Stimulated activated CD4-positive, alpha-beta T cell treated with anti-CD3 and anti-CD28 coated beads, TNF-alpha, amount 100 ng/mL, for 4 hours (primary cell): ENCODE data around the gene CNOT1.

Experiments used
- DNase-seq, 3 experiments: peaks; one replicate each; pipeline ENCODE4 v3.0.0-alpha.2; 2020; ENCODE audit warnings: low read depth in 3 of 3

The CNOT1 gene

GRCh38 chr16:58487566-58488351 lies 141.9 kb downstream of the CNOT1 start:
- DNase-seq: peak; percentile 41 to 54 (median 52)

DNA sequence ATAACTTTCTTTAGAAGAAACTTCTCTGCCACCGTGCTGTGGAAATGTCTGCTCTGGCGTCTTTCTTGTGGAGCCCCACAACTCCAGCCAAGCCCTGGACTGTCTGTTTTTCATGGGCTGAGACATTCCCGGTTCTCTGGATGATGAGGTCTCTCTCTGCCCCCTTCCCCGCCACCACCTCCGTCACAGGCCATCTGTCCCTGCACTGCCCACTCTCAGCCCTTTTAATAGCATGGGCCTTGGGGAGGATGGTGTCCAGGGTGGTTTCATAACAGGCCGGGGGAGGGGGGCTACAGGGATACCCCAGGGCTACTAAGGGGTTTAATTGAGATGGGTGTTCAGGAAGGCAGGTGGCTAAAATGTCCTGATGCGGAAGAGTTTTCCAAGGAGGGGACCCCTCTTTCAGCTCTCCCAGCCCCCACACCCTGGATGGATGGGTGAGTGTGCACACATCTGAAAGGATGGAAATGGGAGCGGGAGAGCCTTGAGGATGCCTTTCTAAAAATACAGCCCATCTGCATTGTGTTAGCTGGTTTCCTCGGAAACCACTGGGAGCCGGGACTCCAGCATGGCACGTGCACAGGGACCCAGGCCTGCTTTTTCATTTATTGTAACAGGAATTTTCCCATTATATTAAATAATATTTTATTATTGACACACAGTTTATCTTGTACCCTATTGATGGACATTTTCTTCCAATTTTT lies 144.3 kb downstream of the CNOT1 start:
- DNase-seq: no peak

GRCh38 chr16:58481931-58482330 lies 147.7 kb downstream of the CNOT1 start:
- no peak for DNase-seq

- DNase-seq: no peak
Observed at GRCh38 chr16:58481226-58481869, 148.3 kb downstream of the CNOT1 start.

- DNase-seq: no peak
Observed at GRCh38 chr16:58478427-58478826, 151.2 kb downstream of the CNOT1 start.

DNA sequence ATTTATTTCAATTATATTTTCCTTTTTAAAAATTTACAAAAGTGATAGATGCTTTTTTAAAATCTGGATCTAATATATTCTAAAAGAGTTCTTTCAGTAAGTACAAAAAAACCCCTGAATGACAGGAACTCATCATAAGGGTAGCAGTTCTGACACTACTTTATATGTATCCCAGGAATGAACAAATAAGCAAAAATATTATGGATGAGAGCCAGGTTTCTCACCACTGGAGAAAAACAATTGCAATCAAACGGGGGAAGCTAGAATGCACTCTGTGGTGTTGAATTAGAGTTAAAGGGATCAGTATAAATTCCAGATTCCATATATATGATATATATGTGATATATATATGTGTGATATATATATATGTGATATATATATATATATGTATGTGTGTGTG lies 152.8 kb downstream of the CNOT1 start:
- DNase-seq: no peak

DNA sequence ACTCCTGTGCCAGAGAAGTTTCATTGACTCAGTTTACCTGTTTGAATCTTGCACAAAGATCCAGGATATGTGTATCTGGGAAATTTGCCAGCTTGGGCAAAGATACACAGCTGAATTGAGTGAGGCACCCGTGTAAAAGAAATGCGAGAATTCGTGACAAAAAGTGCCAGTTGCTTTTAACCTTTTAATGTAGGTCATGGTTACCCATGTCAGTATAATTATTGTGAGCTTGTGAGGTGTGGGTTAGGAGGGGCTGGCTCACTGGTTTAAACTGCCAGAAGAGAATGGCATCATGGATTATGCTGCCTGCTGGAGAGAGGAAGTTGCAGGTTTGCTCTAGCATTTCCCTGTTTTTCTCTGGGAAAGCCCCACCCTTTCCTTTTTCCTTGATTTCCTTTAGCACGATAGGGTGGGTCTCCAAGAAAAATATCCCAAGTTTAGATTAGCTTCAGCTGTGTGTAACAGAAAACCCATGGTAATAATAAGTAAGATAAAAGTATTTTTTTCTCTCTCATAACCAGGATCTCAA lies 154.5 kb downstream of the CNOT1 start:
- no peak for DNase-seq

GRCh38 chr16:58474296-58474695 lies 155.3 kb downstream of the CNOT1 start:
- no peak for DNase-seq

DNA sequence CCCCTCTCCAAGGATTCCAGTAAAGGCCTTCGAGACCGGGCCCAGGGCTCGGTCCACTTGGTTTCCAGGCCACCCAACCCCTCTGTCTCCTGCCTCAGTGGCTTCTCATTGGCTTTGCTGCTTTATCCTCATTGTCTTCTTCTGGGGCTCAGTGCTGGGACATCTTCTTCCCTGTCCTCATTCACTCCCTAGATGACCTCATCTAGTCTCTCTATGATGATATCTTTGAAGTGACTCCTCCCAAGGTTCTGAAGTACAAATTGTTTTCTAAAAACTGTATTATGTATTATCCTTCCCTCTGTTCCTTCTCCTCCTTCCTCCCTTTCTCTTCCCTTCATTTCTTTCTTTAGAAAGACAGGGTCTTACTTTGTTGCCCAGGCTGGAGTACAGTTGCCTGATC lies 156.8 kb downstream of the CNOT1 start:
- no peak for DNase-seq

DNA sequence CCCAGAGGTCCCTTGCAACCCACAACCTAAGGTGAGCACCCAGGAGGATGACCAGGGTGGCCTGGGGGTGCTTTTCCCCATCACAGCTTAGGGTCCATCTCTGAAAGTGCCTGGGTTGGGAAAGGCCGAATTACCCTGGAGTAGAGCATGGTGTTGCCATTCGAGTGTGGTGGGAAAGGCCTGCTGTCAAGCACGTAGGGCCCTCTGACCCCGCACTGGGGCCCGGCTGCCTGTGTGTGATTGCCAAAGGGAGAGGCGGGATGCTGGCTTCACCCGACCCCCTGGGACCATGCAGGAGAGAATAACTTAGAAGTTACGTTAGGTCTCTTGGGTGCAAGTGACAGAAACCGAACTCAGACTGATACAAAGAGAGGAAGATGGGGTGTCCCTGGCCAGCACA lies 157.4 kb downstream of the CNOT1 start:
- DNase-seq: no peak

GRCh38 chr16:58471209-58471975 lies 158.2 kb downstream of the CNOT1 start:
- DNase-seq: no peak
